Activated CD4-positive, alpha-beta T cell treated with anti-CD3 and anti-CD28 coated beads, Interleukin-2, amount 50 U/mL, for 16 hours (primary cell): ENCODE data around the gene AKR1B15.
"Not testable (repeated sequence)": the region's sequence is repeated elsewhere in the genome, so short reads cannot be mapped to it uniquely, and the experiment has no call there.

ENCODE experiments used
- DNase-seq: peaks from one replicate; pipeline ENCODE4 v3.0.0-alpha.2; 2020

AKR1B15 gene

DNA sequence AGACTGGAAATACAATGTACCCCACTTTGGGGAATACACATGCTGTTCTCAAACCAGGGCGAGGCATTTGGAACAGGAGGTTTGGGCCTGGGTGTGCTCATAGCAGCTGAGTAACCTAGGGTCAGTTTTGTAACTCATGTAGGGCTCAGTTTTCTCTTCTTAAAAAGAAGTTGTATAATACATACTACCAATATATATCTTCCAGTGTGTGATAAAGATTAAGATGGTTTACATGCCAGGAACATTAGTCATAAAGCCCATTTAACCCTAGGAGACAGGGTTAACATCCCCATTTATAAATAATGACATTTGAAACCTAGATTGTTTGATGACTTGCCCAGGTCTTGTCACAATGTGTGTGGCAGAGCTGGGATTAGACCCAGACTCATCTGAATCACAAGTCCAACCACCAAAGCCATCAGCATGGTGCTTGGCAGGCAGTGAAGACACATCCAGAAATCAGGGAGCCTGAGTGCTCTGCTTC lies 15.6 kb upstream of the AKR1B15 start:
- DNase-seq = no peak

DNA sequence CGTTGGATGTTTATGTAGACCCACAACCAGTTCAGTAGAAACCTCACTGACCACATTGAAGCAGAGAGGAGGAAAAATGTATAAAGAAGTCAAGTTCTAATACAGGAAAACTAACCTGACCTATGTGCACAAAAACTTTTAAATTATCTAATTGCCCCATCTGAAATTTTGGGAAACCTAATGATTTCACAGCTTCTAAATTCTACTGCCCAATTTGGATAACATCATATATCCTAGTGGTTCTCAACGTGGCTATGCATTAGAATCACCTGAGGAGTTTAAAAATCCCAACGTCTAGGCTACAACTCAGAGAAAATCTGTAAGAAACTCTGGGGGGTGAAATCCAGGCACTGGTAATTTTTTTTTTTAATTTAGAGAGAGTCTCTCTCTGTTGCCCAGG lies 14.3 kb upstream of the AKR1B15 start:
- DNase-seq = no peak

DNA sequence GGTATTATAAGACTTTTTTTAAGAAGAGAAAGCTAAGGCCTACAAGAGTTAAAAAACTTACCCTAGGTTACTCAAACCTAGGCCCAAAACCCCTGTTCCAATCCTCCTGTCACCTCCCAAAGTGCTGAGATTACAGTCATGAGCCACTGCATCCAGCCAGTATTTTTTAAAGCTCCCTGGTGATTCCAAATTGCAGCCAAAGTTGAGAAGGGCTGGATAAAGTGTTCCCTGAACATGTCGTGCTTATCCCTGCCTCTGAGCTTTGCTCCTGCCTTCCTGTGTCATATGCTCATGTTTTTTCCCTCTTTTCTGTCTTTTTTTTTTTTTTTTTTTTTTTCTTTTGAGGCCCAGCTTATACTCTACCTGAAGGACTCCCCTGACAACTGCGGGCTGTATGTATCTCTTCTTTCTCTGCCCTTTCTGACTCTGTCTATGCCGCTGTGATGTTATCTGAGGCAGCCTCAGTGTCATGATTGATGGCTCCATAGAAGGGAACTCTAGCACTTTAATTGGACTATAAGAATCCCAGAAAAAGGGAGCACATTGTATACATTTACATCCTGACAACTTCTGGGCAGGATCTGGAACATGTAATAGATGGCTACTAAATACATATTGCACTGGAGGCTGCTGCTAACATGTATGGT lies 13.5 kb upstream of the AKR1B15 start:
- DNase-seq = no peak

- no peak for DNase-seq
Observed at GRCh38 chr7:134535919-134536299, 13.0 kb upstream of the AKR1B15 start.

GRCh38 chr7:134536558-134536957 lies 12.4 kb upstream of the AKR1B15 start:
- DNase-seq = not testable (repeated sequence)

- DNase-seq = not testable (repeated sequence)
Observed at GRCh38 chr7:134537273-134537781, 11.6 kb upstream of the AKR1B15 start.

- no peak for DNase-seq
Observed at GRCh38 chr7:134539380-134540004, 9.4 kb upstream of the AKR1B15 start.

DNA sequence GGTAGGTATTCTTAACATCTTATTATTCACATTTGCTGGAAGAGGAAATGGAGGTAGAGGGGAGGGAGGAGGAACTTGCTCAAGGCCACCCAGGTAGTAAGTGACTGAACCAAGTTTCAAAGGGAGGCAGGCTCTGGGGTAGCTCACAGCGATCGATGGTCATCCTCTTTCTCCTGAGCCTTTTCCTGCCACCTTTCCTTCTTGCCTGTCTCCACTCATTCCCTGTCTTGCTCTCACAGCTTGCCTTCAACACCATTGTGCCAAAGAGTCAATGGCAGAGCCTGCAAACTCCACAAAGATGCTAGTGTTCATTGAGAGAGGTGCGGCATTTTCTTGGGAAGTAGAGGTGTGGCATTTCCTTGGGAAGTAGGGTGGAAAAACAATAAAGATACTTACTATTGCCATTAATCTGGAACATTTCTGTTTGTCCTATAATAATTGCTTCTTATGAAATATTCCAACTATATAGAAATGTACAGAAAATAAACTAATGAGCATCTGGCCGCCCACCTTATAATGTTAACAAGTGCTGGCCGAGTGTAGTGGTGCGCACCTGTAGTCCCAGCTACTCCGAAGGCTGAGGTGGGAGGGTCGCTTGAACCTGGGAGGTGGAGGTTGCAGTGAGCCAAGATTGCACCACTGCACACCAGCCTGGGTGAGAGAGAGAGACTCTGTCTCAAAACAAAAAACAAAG lies 7.3 kb upstream of the AKR1B15 start:
- DNase-seq = not testable (repeated sequence)

- DNase-seq = no peak
Observed at GRCh38 chr7:134542195-134542771, 6.6 kb upstream of the AKR1B15 start.

- no peak for DNase-seq
Observed at GRCh38 chr7:134545380-134545779, 3.5 kb upstream of the AKR1B15 start.

DNA sequence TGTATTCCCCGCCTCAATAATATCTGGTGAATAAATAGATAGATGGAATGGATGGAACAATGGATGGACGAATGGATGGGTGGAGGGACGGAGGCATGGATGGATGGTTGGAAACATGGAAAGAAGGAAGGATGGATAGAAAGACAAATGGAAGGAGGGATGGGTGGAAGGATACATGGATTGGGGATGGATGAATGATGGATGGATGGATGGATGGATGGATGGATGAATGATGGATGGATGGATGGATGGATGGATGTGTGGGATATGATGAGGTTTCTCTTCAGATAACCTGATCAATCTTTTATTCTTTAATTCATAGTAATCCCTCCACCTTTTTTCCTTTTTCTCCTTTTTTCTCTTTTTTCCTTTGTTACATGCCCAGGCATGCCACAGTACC lies 3.0 kb upstream of the AKR1B15 start:
- no peak for DNase-seq

GRCh38 chr7:134546955-134547354 lies 2.0 kb upstream of the AKR1B15 start:
- no peak for DNase-seq

- DNase-seq = peak; percentile 64
Observed at GRCh38 chr7:134547397-134548054, 1.4 kb upstream of the AKR1B15 start.

DNA sequence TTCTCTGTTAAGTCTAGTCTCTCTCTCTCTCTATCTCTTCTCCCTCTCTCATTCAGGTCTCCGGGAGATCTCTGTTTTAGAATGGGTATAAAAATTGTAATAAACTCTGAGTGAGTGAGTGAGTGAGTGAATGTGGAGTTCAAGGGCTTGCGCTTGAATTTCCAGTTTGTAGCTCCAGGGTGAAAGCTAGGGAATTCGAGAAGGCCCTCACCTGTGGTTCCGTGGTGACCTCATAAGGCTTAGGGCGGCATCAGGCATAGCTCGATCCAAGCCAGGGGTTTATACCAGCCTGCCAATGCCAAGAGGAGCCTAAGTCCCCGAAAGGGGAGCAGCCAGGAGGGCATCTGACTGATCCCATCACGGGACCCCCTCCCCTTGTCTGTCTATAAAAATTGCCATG lies 456 bp downstream of the AKR1B15 start:
- DNase-seq = no peak

DNA sequence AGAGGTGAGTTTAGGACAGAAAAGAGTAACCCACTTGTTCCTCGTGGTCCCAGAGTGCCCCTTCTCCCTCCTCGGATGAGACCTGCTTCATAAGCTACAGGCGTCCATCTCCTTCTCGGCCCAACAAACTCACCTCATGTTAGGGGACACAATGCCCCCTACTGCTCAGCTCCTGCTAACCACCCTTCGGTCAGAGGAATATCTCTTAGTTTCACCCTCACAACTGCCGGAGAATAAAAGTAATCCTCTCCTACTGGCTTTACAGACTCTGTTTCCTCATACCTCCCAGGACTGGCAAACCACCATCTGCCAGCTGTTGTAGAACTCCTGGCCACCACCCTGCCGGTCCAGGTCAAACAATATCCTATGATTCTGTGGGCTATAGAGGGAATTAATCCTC lies 3.2 kb downstream of the AKR1B15 start:
- DNase-seq = no peak

GRCh38 chr7:134553976-134554375 lies 5.1 kb downstream of the AKR1B15 start:
- peak; percentile 14 for DNase-seq

DNA sequence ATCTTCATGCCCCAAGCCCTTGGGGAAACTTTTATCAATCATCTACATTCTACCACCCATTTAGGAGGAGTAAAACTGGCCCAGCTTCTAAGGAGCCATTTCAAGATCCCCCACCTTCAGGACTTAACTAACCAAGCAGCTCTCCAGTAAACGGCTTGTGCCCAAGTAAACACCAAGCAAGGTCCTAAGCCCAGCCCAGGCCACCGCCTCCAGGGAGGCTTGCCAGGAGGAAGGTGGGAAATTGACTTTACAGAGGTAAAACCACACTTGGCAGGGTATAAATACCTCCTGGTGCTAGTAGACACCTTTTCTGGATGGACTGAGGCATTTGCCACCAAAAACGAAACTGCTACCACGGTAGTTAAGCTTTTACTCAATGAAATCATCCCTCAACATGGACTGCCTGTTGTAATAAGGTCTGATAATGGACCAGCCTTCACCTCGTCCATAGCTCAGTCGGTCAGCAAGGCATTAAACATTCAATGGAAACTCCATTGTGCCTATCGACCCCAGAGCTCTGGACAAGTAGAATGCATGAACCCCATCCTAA lies 5.6 kb downstream of the AKR1B15 start:
- DNase-seq = no peak

DNA sequence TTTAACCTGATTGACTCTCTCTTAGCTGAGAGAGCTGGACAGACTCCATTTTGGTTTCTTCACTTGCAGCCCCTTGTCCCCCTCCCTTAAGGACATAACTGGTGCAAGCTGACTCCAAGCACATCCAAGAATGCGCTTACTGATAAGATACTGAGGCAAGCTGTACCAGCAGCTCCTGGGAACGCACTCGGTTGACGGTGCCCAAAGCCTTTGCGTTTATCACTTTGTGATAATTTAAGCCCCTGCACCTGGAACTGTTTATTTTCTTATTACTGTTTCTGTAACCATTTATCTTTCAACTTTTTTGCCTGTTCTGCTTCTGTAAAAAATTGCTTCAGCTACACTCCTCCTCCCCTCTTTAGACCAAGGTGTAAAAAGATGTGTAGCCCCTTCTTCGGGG lies 8.5 kb downstream of the AKR1B15 start:
- DNase-seq = no peak

GRCh38 chr7:134558370-134558769 lies 9.5 kb downstream of the AKR1B15 start:
- no peak for DNase-seq

DNA sequence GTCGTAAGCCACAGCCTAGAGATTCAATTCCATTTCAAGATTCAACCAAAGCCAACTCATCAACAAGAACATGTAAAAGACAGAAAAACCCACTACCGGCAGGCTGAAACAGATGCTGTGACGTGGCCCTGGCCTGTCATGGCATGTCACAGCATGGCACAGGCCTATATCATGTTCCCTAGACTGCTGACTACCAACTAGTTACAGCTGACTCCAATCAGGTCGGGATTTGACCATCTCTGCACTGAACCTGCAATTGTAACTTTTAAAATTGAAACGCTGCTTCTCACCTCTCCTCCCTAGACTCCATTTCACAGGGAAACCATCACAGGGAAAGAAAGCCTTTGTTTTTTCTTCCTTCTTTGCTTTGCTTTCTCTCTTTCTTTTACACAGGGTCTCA lies 12.7 kb downstream of the AKR1B15 start:
- not testable (repeated sequence) for DNase-seq

GRCh38 chr7:134562136-134562535 lies 13.2 kb downstream of the AKR1B15 start:
- no peak for DNase-seq

GRCh38 chr7:134563398-134563749 lies 14.5 kb downstream of the AKR1B15 start:
- not testable (repeated sequence) for DNase-seq

GRCh38 chr7:134565643-134566136 lies 16.8 kb downstream of the AKR1B15 start:
- DNase-seq = no peak
